HepG2 (cell line): ENCODE results near the gene SRXN1. TPM values are rescaled to one million over a fixed set of nuclear protein-coding genes. Genes with fewer than 3 reads are reported as not detected.

ENCODE experiments used
- ARID5B ChIP-seq: IDR thresholded peaks from 2 replicates; pipeline ENCODE4 v1.4.0; 2020; ENCODE audit warnings: mild to moderate bottlenecking, missing genetic modification reagents
- ATF1 ChIP-seq: IDR thresholded peaks from 2 replicates; pipeline ENCODE4 v1.6.1; 2016; ENCODE audit warnings: mild to moderate bottlenecking, control low read depth
- CEBPB ChIP-seq: IDR thresholded peaks from 2 replicates; pipeline ENCODE4 v1.6.1; 2011; ENCODE audit warnings: low read depth, low read length, improper control_type of control experiment, borderline replicate concordance
- ELF1 ChIP-seq: sonication (generic); formaldehyde crosslinking; IDR thresholded peaks from 2 replicates; pipeline ENCODE4 v1.4.0; 2020; ENCODE audit warnings: missing genetic modification reagents
- GRHL1 ChIP-seq: sonication (generic); formaldehyde crosslinking; conservative IDR thresholded peaks from 2 replicates; pipeline ENCODE4 v1.8.0; 2022; ENCODE audit warnings: missing genetic modification reagents
- NR2F2 ChIP-seq: IDR thresholded peaks from 2 replicates; pipeline ENCODE4 v1.6.1; 2012; ENCODE audit warnings: low read depth, inconsistent platforms, borderline replicate concordance
- THAP7 ChIP-seq: sonication (generic); formaldehyde crosslinking; IDR thresholded peaks from 2 replicates; pipeline ENCODE4 v1.8.1; 2023; ENCODE audit warnings: mild to moderate bottlenecking, missing genetic modification reagents
- ZNF780A ChIP-seq: sonication (generic); formaldehyde crosslinking; IDR thresholded peaks from 2 replicates; pipeline ENCODE4 v1.8.0; 2022; ENCODE audit warnings: mild to moderate bottlenecking, missing genetic modification reagents, moderate library complexity
- polyA plus RNA-seq, 8 experiments: library from polyadenylated mRNA; depleted of rRNA in 3 of 8; stranded (reverse) in 7 of 8; unstranded in 1 of 8; fragments of >200 nt; fragmentation: Illumina TruSeq in 4 of 8; extraction: Trizol in 4 of 8; gene quantifications; 2 replicates each; pipeline versions ENCODE4 v1.2.1 to v1.2.3, GENCODE V29; 2011 to 2016; ENCODE audit warnings: low read depth in 4 of 8, missing spikeins in 1 of 8, mixed read lengths in 1 of 8; ENCODE audit not compliant: insufficient read depth in 1 of 8
- total RNA-seq, 5 experiments: library from RNA; depleted of rRNA; stranded (reverse); fragments of >200 nt; fragmentation: Illumina TruSeq; extraction: Trizol; gene quantifications; 2 replicates each; pipeline ENCODE4 v1.2.3, GENCODE V29; 2016; ENCODE audit warnings: low read depth in 1 of 5
- TF ChIP-seq, protein P1 (sequence below): sonication (generic); formaldehyde crosslinking; IDR thresholded peaks from 2 replicates; pipeline ENCODE4 v1.5.0; 2020; ENCODE audit warnings: mild to moderate bottlenecking, missing genetic modification reagents, borderline replicate concordance
- TF ChIP-seq, protein P2 (sequence below): sonication (generic); formaldehyde crosslinking; IDR thresholded peaks from 2 replicates; pipeline ENCODE4 v1.4.0; 2020; ENCODE audit warnings: mild to moderate bottlenecking, missing genetic modification reagents
- TF ChIP-seq, protein P3 (sequence below): sonication (generic); formaldehyde crosslinking; IDR thresholded peaks from 2 replicates; pipeline ENCODE4 v1.5.0; 2020; ENCODE audit warnings: missing genetic modification reagents

SRXN1 gene
- total and polyA plus RNA-seq, 2 of the 13 experiments (the other 11 are each of a cell fraction or from before 2014, with no cell fraction given): 29.9 to 87.7 TPM

- TF ChIP-seq THAP7 (CRISPR knock-in tag) (no peak), GRHL1 (CRISPR knock-in tag) (no peak), ARID5B (CRISPR knock-in tag) (peak; percentile 74), ZNF780A (no peak), ELF1 (peak; percentile 80), ATF1 (no peak), CEBPB (no peak), NR2F2 (no peak)
- TF ChIP-seq, protein P1, sequence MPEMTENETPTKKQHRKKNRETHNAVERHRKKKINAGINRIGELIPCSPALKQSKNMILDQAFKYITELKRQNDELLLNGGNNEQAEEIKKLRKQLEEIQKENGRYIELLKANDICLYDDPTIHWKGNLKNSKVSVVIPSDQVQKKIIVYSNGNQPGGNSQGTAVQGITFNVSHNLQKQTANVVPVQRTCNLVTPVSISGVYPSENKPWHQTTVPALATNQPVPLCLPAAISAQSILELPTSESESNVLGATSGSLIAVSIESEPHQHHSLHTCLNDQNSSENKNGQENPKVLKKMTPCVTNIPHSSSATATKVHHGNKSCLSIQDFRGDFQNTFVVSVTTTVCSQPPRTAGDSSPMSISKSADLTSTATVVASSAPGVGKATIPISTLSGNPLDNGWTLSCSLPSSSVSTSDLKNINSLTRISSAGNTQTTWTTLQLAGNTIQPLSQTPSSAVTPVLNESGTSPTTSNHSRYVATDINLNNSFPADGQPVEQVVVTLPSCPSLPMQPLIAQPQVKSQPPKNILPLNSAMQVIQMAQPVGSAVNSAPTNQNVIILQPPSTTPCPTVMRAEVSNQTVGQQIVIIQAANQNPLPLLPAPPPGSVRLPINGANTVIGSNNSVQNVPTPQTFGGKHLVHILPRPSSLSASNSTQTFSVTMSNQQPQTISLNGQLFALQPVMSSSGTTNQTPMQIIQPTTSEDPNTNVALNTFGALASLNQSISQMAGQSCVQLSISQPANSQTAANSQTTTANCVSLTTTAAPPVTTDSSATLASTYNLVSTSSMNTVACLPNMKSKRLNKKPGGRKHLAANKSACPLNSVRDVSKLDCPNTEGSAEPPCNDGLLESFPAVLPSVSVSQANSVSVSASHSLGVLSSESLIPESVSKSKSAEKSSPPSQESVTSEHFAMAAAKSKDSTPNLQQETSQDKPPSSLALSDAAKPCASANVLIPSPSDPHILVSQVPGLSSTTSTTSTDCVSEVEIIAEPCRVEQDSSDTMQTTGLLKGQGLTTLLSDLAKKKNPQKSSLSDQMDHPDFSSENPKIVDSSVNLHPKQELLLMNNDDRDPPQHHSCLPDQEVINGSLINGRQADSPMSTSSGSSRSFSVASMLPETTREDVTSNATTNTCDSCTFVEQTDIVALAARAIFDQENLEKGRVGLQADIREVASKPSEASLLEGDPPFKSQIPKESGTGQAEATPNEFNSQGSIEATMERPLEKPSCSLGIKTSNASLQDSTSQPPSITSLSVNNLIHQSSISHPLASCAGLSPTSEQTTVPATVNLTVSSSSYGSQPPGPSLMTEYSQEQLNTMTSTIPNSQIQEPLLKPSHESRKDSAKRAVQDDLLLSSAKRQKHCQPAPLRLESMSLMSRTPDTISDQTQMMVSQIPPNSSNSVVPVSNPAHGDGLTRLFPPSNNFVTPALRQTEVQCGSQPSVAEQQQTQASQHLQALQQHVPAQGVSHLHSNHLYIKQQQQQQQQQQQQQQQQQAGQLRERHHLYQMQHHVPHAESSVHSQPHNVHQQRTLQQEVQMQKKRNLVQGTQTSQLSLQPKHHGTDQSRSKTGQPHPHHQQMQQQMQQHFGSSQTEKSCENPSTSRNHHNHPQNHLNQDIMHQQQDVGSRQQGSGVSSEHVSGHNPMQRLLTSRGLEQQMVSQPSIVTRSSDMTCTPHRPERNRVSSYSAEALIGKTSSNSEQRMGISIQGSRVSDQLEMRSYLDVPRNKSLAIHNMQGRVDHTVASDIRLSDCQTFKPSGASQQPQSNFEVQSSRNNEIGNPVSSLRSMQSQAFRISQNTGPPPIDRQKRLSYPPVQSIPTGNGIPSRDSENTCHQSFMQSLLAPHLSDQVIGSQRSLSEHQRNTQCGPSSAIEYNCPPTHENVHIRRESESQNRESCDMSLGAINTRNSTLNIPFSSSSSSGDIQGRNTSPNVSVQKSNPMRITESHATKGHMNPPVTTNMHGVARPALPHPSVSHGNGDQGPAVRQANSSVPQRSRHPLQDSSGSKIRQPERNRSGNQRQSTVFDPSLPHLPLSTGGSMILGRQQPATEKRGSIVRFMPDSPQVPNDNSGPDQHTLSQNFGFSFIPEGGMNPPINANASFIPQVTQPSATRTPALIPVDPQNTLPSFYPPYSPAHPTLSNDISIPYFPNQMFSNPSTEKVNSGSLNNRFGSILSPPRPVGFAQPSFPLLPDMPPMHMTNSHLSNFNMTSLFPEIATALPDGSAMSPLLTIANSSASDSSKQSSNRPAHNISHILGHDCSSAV (CRISPR knock-in tag): no peak
- TF ChIP-seq, protein P2, sequence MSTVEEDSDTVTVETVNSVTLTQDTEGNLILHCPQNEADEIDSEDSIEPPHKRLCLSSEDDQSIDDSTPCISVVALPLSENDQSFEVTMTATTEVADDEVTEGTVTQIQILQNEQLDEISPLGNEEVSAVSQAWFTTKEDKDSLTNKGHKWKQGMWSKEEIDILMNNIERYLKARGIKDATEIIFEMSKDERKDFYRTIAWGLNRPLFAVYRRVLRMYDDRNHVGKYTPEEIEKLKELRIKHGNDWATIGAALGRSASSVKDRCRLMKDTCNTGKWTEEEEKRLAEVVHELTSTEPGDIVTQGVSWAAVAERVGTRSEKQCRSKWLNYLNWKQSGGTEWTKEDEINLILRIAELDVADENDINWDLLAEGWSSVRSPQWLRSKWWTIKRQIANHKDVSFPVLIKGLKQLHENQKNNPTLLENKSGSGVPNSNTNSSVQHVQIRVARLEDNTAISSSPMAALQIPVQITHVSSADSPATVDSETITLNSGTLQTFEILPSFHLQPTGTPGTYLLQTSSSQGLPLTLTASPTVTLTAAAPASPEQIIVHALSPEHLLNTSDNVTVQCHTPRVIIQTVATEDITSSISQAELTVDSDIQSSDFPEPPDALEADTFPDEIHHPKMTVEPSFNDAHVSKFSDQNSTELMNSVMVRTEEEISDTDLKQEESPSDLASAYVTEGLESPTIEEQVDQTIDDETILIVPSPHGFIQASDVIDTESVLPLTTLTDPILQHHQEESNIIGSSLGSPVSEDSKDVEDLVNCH: no peak
- TF ChIP-seq, protein P3, sequence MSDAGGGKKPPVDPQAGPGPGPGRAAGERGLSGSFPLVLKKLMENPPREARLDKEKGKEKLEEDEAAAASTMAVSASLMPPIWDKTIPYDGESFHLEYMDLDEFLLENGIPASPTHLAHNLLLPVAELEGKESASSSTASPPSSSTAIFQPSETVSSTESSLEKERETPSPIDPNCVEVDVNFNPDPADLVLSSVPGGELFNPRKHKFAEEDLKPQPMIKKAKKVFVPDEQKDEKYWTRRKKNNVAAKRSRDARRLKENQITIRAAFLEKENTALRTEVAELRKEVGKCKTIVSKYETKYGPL (CRISPR knock-in tag): no peak
These were observed 11.5 kb downstream of the SRXN1 start (continued) for GRCh38 chr20:641516-641875.
